Measurements from ENCODE around the gene BTF3. TPM values are rescaled to one million over a fixed set of nuclear protein-coding genes. Genes with fewer than 3 reads are reported as not detected.
"Not testable (repeated sequence)": the region's sequence is repeated elsewhere in the genome, so short reads cannot be mapped to it uniquely, and the experiment has no call there.

The BTF3 gene
- total RNA-seq, 1 experiment from 2014 or later = 635 TPM

DNA sequence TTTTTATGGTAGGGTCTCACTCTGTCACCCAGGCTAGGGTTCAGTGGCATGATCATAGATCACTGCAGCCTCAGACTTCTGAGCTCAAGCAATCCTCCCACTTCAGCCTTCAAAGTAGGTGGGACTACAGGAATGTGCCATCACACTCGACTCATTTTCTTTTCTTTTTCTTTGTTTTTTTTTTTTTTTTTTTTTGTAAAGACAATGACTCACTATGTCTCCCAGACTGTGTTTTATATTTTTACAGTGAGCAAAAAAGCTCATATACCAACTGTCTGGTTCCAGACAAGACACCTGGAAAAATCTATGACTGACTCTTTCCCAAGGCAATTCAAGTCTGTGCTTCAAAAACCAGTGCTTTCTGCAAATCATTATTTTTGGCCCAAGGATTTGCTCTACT, 38.9 kb upstream of the BTF3 start:
- POLR2A ChIA-PET (ENCODE audit: unreplicated experiment) = interaction anchor here (0.6 to 0.7 kb wide), 2 partner anchors 37 to 344 kb away, joined by 18 to 23 read pairs; no protein-coding TSS in a partner anchor
- no peak overlapping the region for H2AFZ ChIP-seq
- BruUV-seq (replicated peaks) = no TSS peak
- H3K36me3 ChIP-seq (ENCODE audit: low read depth) = no peaks in the 10 kb centered on the region
- H3F3A ChIP-seq (ENCODE audit: insufficient read depth, low read depth) = no peaks in the 10 kb centered on the region
- CTCF ChIA-PET = interaction anchor here (0.6 kb wide), 2 partner anchors 72 to 1941 kb away, joined by 4 to 15 read pairs; no protein-coding TSS in a partner anchor
- H4K20me1 ChIP-seq (ENCODE audit: insufficient read depth) = no peaks in the 10 kb centered on the region
- H3K9me2 ChIP-seq (ENCODE audit: insufficient read depth) = no peaks in the 10 kb centered on the region
- H3K27me3 ChIP-seq (ENCODE audit: insufficient read depth, low read depth) = no peaks in the 10 kb centered on the region
- no peak overlapping the region for H3K4me2 ChIP-seq
- no peak overlapping the region for H3K27ac ChIP-seq
- TF ChIP-seq CTCF (conservative IDR thresholded peaks at IDR 0.05) (no peak), EZH2 (IDR thresholded peaks at IDR 0.05; ENCODE audit: low read depth) (no peak)
- no peak overlapping the region for H3K4me3 ChIP-seq
- H3K79me2 ChIP-seq (ENCODE audit: low read depth) = no peaks in the 10 kb centered on the region
- no peak for DNase-seq
- intact Hi-C loops (cut with micrococcal nuclease; ENCODE audit: unreplicated experiment) = loop anchor here (5.0 to 10.0 kb wide), 2 partner anchors 457 to 505 kb away; partner anchors contain the start of gene FCHO2
- no peaks in the 10 kb centered on the region for H3K9me3 ChIP-seq (ENCODE audit: insufficient read depth, low read depth)
- peaks cover under 1% of the 10 kb centered on the region; the same call in 1 of the 2 replicates for H3K4me1 ChIP-seq (replicated peaks; ENCODE audit: insufficient read depth)

- ChIA-PET CTCF (no interaction called here), POLR2A (ENCODE audit: unreplicated experiment) (no interaction called here)
- H3K27me3 ChIP-seq (ENCODE audit: insufficient read depth, low read depth) = no peaks in the 10 kb centered on the region
- intact Hi-C loops (cut with micrococcal nuclease; ENCODE audit: unreplicated experiment) = no loop called here
- no peaks in the 10 kb centered on the region for H3K79me2 ChIP-seq (ENCODE audit: low read depth)
- no peak overlapping the region for H3K4me3 ChIP-seq
- H3K27ac ChIP-seq = no peak overlapping the region
- TF ChIP-seq EZH2 (IDR thresholded peaks at IDR 0.05; ENCODE audit: low read depth) (no peak), CTCF (conservative IDR thresholded peaks at IDR 0.05) (no peak)
- H3F3A ChIP-seq (ENCODE audit: insufficient read depth, low read depth) = no peaks in the 10 kb centered on the region
- no peak overlapping the region for H2AFZ ChIP-seq
- DNase-seq = no peak
- no peaks in the 10 kb centered on the region for H3K36me3 ChIP-seq (ENCODE audit: low read depth)
- no peaks in the 10 kb centered on the region for H3K9me2 ChIP-seq (ENCODE audit: insufficient read depth)
- no peak overlapping the region for H3K4me2 ChIP-seq
- no peaks in the 10 kb centered on the region for H3K9me3 ChIP-seq (ENCODE audit: insufficient read depth, low read depth)
- no peaks in the 10 kb centered on the region for H3K4me1 ChIP-seq (replicated peaks; ENCODE audit: insufficient read depth)
- no peaks in the 10 kb centered on the region for H4K20me1 ChIP-seq (ENCODE audit: insufficient read depth)
- BruUV-seq (replicated peaks) = no TSS peak
Measured at GRCh38 chr5:73460133-73460532, 38.1 kb upstream of the BTF3 start.

- no peak overlapping the region for H3K4me3 ChIP-seq
- no peaks in the 10 kb centered on the region for H4K20me1 ChIP-seq (ENCODE audit: insufficient read depth)
- H3K9me3 ChIP-seq (ENCODE audit: insufficient read depth, low read depth) = no peaks in the 10 kb centered on the region
- BruUV-seq (replicated peaks) = no TSS peak
- TF ChIP-seq EZH2 (IDR thresholded peaks at IDR 0.05; ENCODE audit: low read depth) = no peak
- TF ChIP-seq CTCF (conservative IDR thresholded peaks at IDR 0.05) = no peak
- no peak overlapping the region for H3K27ac ChIP-seq
- no peaks in the 10 kb centered on the region for H3F3A ChIP-seq (ENCODE audit: insufficient read depth, low read depth)
- ChIA-PET POLR2A (ENCODE audit: unreplicated experiment) (interaction anchor here (0.6 kb wide), 1 partner anchor 9 kb away, joined by 6 read pairs; no protein-coding TSS in a partner anchor), CTCF (no interaction called here)
- no peaks in the 10 kb centered on the region for H3K36me3 ChIP-seq (ENCODE audit: low read depth)
- no peak overlapping the region for H3K4me2 ChIP-seq
- H3K9me2 ChIP-seq (ENCODE audit: insufficient read depth) = no peaks in the 10 kb centered on the region
- no peak for DNase-seq
- H3K4me1 ChIP-seq (replicated peaks; ENCODE audit: insufficient read depth) = no peaks in the 10 kb centered on the region
- H3K27me3 ChIP-seq (ENCODE audit: insufficient read depth, low read depth) = no peaks in the 10 kb centered on the region
- intact Hi-C loops (cut with micrococcal nuclease; ENCODE audit: unreplicated experiment) = no loop called here
- no peak overlapping the region for H2AFZ ChIP-seq
- no peaks in the 10 kb centered on the region for H3K79me2 ChIP-seq (ENCODE audit: low read depth)
Measured at GRCh38 chr5:73464016-73464745, 34.1 kb upstream of the BTF3 start.

- H3K79me2 ChIP-seq (ENCODE audit: low read depth); H3K4me3 ChIP-seq; BruUV-seq (replicated peaks); intact Hi-C loops (cut with micrococcal nuclease; ENCODE audit: unreplicated experiment); H3K4me1 ChIP-seq (replicated peaks; ENCODE audit: insufficient read depth); H3K36me3 ChIP-seq (ENCODE audit: low read depth); H2AFZ ChIP-seq; CTCF ChIA-PET; POLR2A ChIA-PET (ENCODE audit: unreplicated experiment); H3K27ac ChIP-seq; DNase-seq; H3K4me2 ChIP-seq; H3F3A ChIP-seq (ENCODE audit: insufficient read depth, low read depth); H4K20me1 ChIP-seq (ENCODE audit: insufficient read depth); H3K27me3 ChIP-seq (ENCODE audit: insufficient read depth, low read depth); H3K9me2 ChIP-seq (ENCODE audit: insufficient read depth); H3K9me3 ChIP-seq (ENCODE audit: insufficient read depth, low read depth): not testable (repeated sequence)
Measured at GRCh38 chr5:73468638-73469037, 29.6 kb upstream of the BTF3 start.
